ENCODE measurements around the gene SCIMP.

DNA sequence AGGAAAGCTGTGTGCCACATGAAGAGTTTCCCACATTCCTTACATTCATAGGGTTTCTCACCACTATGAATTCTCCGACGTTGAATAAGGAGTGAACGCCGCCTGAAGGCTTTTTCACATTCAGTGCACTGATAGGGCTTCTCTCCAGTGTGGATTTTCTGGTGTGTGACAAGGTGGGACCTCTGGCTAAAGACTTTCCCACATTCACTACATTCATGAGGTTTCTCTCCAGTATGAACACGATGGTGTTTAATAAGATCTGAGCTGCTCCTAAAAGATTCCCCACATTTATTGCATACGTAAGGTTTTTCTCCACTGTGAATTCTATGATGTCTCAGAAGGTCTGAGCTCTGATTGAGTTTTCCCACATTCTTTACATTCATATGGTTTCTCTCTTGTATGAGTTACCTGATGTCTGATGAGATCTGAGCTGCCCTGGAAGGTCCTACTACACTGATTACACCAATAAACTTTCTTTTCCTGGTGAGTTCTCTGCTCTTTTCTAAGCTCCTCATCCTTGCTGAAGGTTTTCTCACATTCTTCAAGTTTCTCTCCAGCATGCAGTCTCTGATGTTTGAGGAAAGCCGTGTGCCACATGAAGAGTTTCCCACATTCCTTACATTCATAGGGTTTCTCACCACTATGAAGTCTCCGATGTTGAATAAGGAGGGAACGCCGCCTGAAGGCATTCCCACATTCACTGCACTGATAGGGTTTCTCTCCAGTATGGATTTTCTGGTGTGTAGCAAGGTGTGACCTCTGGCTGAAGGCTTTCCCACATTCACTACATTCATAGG lies 53.0 kb downstream of the SCIMP start:
- TF ChIP-seq, protein P1, sequence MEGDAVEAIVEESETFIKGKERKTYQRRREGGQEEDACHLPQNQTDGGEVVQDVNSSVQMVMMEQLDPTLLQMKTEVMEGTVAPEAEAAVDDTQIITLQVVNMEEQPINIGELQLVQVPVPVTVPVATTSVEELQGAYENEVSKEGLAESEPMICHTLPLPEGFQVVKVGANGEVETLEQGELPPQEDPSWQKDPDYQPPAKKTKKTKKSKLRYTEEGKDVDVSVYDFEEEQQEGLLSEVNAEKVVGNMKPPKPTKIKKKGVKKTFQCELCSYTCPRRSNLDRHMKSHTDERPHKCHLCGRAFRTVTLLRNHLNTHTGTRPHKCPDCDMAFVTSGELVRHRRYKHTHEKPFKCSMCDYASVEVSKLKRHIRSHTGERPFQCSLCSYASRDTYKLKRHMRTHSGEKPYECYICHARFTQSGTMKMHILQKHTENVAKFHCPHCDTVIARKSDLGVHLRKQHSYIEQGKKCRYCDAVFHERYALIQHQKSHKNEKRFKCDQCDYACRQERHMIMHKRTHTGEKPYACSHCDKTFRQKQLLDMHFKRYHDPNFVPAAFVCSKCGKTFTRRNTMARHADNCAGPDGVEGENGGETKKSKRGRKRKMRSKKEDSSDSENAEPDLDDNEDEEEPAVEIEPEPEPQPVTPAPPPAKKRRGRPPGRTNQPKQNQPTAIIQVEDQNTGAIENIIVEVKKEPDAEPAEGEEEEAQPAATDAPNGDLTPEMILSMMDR (conservative IDR thresholded peaks at IDR 0.05 in 1 of 2, IDR thresholded peaks at IDR 0.05 in 1 of 2; ENCODE audit: extremely low read depth in 1 of 2, insufficient read depth in 1 of 2, low read depth in 1 of 2, low read length in 2 of 2) = no peak
- TF ChIP-seq EZH2 (IDR thresholded peaks at IDR 0.05; ENCODE audit: borderline replicate concordance, low read length) = no peak

All from mammary epithelial cell (primary cell).